ENCODE data around the gene FXYD2. TPM values are rescaled to one million over a fixed set of nuclear protein-coding genes. Genes with fewer than 3 reads are reported as not detected.

The FXYD2 gene
- total and polyA plus RNA-seq, 2 experiments from 2014 or later = not detected

- in situ Hi-C loops (cut with MboI) = loop anchor here (10.0 kb wide), 1 partner anchor 375 kb away; no protein-coding TSS in a partner anchor
- WGBS, 2 experiments (ENCODE audit: low coverage in 1 of 2, low lambda C conversion rate in 2 of 2, missing lambda C conversion rate in 2 of 2) = 6 to 17% methylated on average over 16 to 20 of the region's 22 CpGs
- Histone ChIP-seq H3K27me3 (replicated peaks; ENCODE audit: insufficient read depth) (peaks cover 7% of the 10 kb centered on the region; the same call in 1 of the 2 replicates), H3K9ac (no peak overlapping the region), H3K9me3 (ENCODE audit: low read depth) (no peaks in the 10 kb centered on the region), H3K4me1 (ENCODE audit: insufficient read depth) (no peaks in the 10 kb centered on the region), H4K20me1 (ENCODE audit: insufficient read depth) (no peaks in the 10 kb centered on the region), H2AFZ (0 out of 2 replicates have a peak overlapping the region, but pooled peaks have one; percentile 36), H3K9me2 (ENCODE audit: insufficient read depth) (no peaks in the 10 kb centered on the region), H3K4me3 (no peak overlapping the region), H3K27ac (no peak overlapping the region), H3K36me3 (ENCODE audit: low read depth) (no peaks in the 10 kb centered on the region), H3K4me2 (ENCODE audit: unreplicated experiment) (no peak overlapping the region), H3K79me2 (ENCODE audit: insufficient read depth) (no peaks in the 10 kb centered on the region), H3F3A (ENCODE audit: insufficient read depth) (no peaks in the 10 kb centered on the region)
- no peak for TF ChIP-seq EZH2 (IDR thresholded peaks at IDR 0.05; ENCODE audit: insufficient read depth, poor library complexity, severe bottlenecking)
- no peak for TF ChIP-seq EZH2phosphoT487 (IDR thresholded peaks at IDR 0.05; ENCODE audit: insufficient read depth, low read depth)
- peak; percentile 75 for DNase-seq
Measured at GRCh38 chr11:117809236-117810055, 15.1 kb downstream of the FXYD2 start.

GRCh38 chr11:117808784-117809183 is 15.8 kb downstream of the FXYD2 start:
- Histone ChIP-seq H2AFZ (0 out of 2 replicates have a peak overlapping the region, but pooled peaks have one; percentile 36), H3K27ac (no peak overlapping the region), H3K36me3 (ENCODE audit: low read depth) (no peaks in the 10 kb centered on the region), H3K9ac (no peak overlapping the region), H3K9me2 (ENCODE audit: insufficient read depth) (no peaks in the 10 kb centered on the region), H3K4me3 (no peak overlapping the region), H3K9me3 (ENCODE audit: low read depth) (no peaks in the 10 kb centered on the region), H4K20me1 (ENCODE audit: insufficient read depth) (no peaks in the 10 kb centered on the region), H3K4me1 (ENCODE audit: insufficient read depth) (no peaks in the 10 kb centered on the region), H3F3A (ENCODE audit: insufficient read depth) (no peaks in the 10 kb centered on the region), H3K4me2 (ENCODE audit: unreplicated experiment) (no peak overlapping the region), H3K27me3 (replicated peaks; ENCODE audit: insufficient read depth) (peaks cover 7% of the 10 kb centered on the region; the same call in 1 of the 2 replicates), H3K79me2 (ENCODE audit: insufficient read depth) (no peaks in the 10 kb centered on the region)
- 50 to 54% methylated on average over 12 of the region's 12 CpGs for WGBS, 2 experiments (ENCODE audit: low coverage in 1 of 2, low lambda C conversion rate in 2 of 2, missing lambda C conversion rate in 2 of 2)
- DNase-seq = no peak
- TF ChIP-seq EZH2 (IDR thresholded peaks at IDR 0.05; ENCODE audit: insufficient read depth, poor library complexity, severe bottlenecking) = no peak
- TF ChIP-seq EZH2phosphoT487 (IDR thresholded peaks at IDR 0.05; ENCODE audit: insufficient read depth, low read depth) = no peak
- in situ Hi-C loops (cut with MboI) = loop anchor here (10.0 kb wide), 1 partner anchor 374 kb away; no protein-coding TSS in a partner anchor

- TF ChIP-seq EZH2 (IDR thresholded peaks at IDR 0.05; ENCODE audit: insufficient read depth, poor library complexity, severe bottlenecking) = no peak
- no peak for TF ChIP-seq EZH2phosphoT487 (IDR thresholded peaks at IDR 0.05; ENCODE audit: insufficient read depth, low read depth)
- Histone ChIP-seq H3K27ac (no peak overlapping the region), H3K9me2 (ENCODE audit: insufficient read depth) (no peaks in the 10 kb centered on the region), H3K27me3 (replicated peaks; ENCODE audit: insufficient read depth) (peaks cover 7% of the 10 kb centered on the region; the same call in 1 of the 2 replicates), H3K36me3 (ENCODE audit: low read depth) (no peaks in the 10 kb centered on the region), H3K4me1 (ENCODE audit: insufficient read depth) (no peaks in the 10 kb centered on the region), H3K79me2 (ENCODE audit: insufficient read depth) (no peaks in the 10 kb centered on the region), H4K20me1 (ENCODE audit: insufficient read depth) (no peaks in the 10 kb centered on the region), H3K4me3 (no peak overlapping the region), H3K9me3 (ENCODE audit: low read depth) (no peaks in the 10 kb centered on the region), H3K4me2 (ENCODE audit: unreplicated experiment) (no peak overlapping the region), H2AFZ (no peak overlapping the region), H3K9ac (no peak overlapping the region), H3F3A (ENCODE audit: insufficient read depth) (no peaks in the 10 kb centered on the region)
- DNase-seq = peak; percentile 67
- WGBS, 2 experiments (ENCODE audit: low coverage in 1 of 2, low lambda C conversion rate in 2 of 2, missing lambda C conversion rate in 2 of 2) = 37 to 38% methylated on average over 22 of the region's 22 CpGs
- in situ Hi-C loops (cut with MboI) = loop anchor here (10.0 kb wide), 1 partner anchor 373 kb away; no protein-coding TSS in a partner anchor
Measured at GRCh38 chr11:117807482-117808327, 16.8 kb downstream of the FXYD2 start.

- Histone ChIP-seq H3K4me3 (no peak overlapping the region), H3K4me1 (ENCODE audit: insufficient read depth) (no peaks in the 10 kb centered on the region), H3F3A (ENCODE audit: insufficient read depth) (no peaks in the 10 kb centered on the region), H3K9me3 (ENCODE audit: low read depth) (no peaks in the 10 kb centered on the region), H3K79me2 (ENCODE audit: insufficient read depth) (no peaks in the 10 kb centered on the region), H3K4me2 (ENCODE audit: unreplicated experiment) (no peak overlapping the region), H2AFZ (no peak overlapping the region), H3K27me3 (replicated peaks; ENCODE audit: insufficient read depth) (peaks cover 7% of the 10 kb centered on the region; the same call in 1 of the 2 replicates), H3K36me3 (ENCODE audit: low read depth) (no peaks in the 10 kb centered on the region), H3K9me2 (ENCODE audit: insufficient read depth) (no peaks in the 10 kb centered on the region), H4K20me1 (ENCODE audit: insufficient read depth) (no peaks in the 10 kb centered on the region), H3K27ac (no peak overlapping the region), H3K9ac (no peak overlapping the region)
- WGBS, 2 experiments (ENCODE audit: low coverage in 1 of 2, low lambda C conversion rate in 2 of 2, missing lambda C conversion rate in 2 of 2) = 72 to 79% methylated on average over 5 of the region's 5 CpGs
- no peak for DNase-seq
- no peak for TF ChIP-seq EZH2 (IDR thresholded peaks at IDR 0.05; ENCODE audit: insufficient read depth, poor library complexity, severe bottlenecking)
- in situ Hi-C loops (cut with MboI) = loop anchor here (10.0 kb wide), 1 partner anchor 372 kb away; no protein-coding TSS in a partner anchor
Measured at GRCh38 chr11:117806846-117807245, 17.7 kb downstream of the FXYD2 start.

Data from GM23248 (cell line).